OCI-LY7 (cell line): ENCODE results near the gene SERPINI1. TPM values are rescaled to one million over a fixed set of nuclear protein-coding genes. Genes with fewer than 3 reads are reported as not detected.

Source experiments
- BruUV-seq: library from RNA; stranded (reverse); fragments of 400-500 nt; replicated peaks from 2 replicates; lab custom pipeline; 2021; lab: Mats Ljungman, UMichigan
- CTCF ChIA-PET: fragments of 300-600 bp; sonication (Branson Sonifier 250); formaldehyde crosslinking; loops from one replicate; lab custom pipeline; 2022; ENCODE audit warnings: antibody characterized with exemption; ENCODE audit not compliant: unreplicated experiment; lab: Charles Lee
- POLR2A ChIA-PET: fragments of 300-600 bp; sonication (Branson Sonifier 250); formaldehyde crosslinking; loops from one replicate; lab custom pipeline; 2022; ENCODE audit warnings: antibody characterized with exemption; lab: Charles Lee
- DNase-seq: peaks from one replicate; pipeline ENCODE4 v3.0.0-alpha.2; 2015; ENCODE audit warnings: low spot score
- H2AFZ ChIP-seq: fragments of 200-600 bp; sonication (generic), shearing (Covaris generic); 2 replicates; pipeline ENCODE4 v1.6.1; 2014; ENCODE audit warnings: mild to moderate bottlenecking, antibody characterized with exemption, low read length, moderate library complexity
- H3K27ac ChIP-seq: fragments of 200-600 bp; sonication (generic); 2 replicates; pipeline ENCODE4 v1.5.1; 2014; ENCODE audit warnings: mixed run types, low read depth, mild to moderate bottlenecking, moderate library complexity, low read length, inconsistent platforms; ENCODE audit not compliant: poor library complexity, severe bottlenecking
- H3K36me3 ChIP-seq: fragments of 200-600 bp; sonication (generic); 2 replicates; pipeline ENCODE4 v1.6.1; 2014; ENCODE audit warnings: mild to moderate bottlenecking, antibody characterized with exemption, low read length, moderate library complexity, mixed read lengths; ENCODE audit not compliant: insufficient read depth
- H3K4me1 ChIP-seq: fragments of 200-600 bp; sonication (generic); 2 replicates; pipeline ENCODE4 v1.5.1; 2014; ENCODE audit warnings: mild to moderate bottlenecking, low read length; ENCODE audit not compliant: insufficient read depth, poor library complexity, severe bottlenecking
- H3K4me2 ChIP-seq: fragments of 200-600 bp; sonication (generic); 2 replicates; pipeline ENCODE4 v1.6.1; 2014; ENCODE audit warnings: mild to moderate bottlenecking, low read length
- H3K4me3 ChIP-seq: fragments of 200-600 bp; sonication (generic); 2 replicates; pipeline ENCODE4 v1.5.1; 2014; ENCODE audit warnings: mild to moderate bottlenecking, low read depth, low read length; ENCODE audit not compliant: poor library complexity, severe bottlenecking
- H3K79me2 ChIP-seq: fragments of 200-600 bp; sonication (generic); 2 replicates; pipeline ENCODE4 v1.6.1; 2016; ENCODE audit warnings: low read depth, mild to moderate bottlenecking, low read length, moderate library complexity, mixed read lengths; ENCODE audit not compliant: insufficient read depth
- H3K9me2 ChIP-seq: fragments of 200-600 bp; sonication (generic); 2 replicates; pipeline ENCODE4 v1.6.1; 2016; ENCODE audit warnings: mild to moderate bottlenecking, low read length, mixed read lengths; ENCODE audit not compliant: insufficient read depth
- H3K9me3 ChIP-seq: fragments of 200-600 bp; sonication (generic); 2 replicates; pipeline ENCODE4 v1.6.1; 2014; ENCODE audit warnings: mild to moderate bottlenecking, mixed run types, low read length, mixed read lengths
- H4K20me1 ChIP-seq: fragments of 200-600 bp; sonication (generic); 2 replicates; pipeline ENCODE4 v1.6.1; 2014; ENCODE audit warnings: mild to moderate bottlenecking, antibody characterized with exemption, low read length, moderate library complexity, mixed read lengths; ENCODE audit not compliant: insufficient read depth
- CTCF ChIP-seq: fragments of 200-600 bp; sonication (generic); conservative IDR thresholded peaks from 2 replicates; pipeline ENCODE4 v1.5.1; 2014; ENCODE audit warnings: mild to moderate bottlenecking, antibody characterized with exemption, low read length, moderate library complexity, mixed read lengths
- EZH2phosphoT487 ChIP-seq: fragments of 200-600 bp; sonication (generic); IDR thresholded peaks from 2 replicates; pipeline ENCODE4 v1.6.1; 2018; ENCODE audit warnings: low read depth, borderline replicate concordance, mild to moderate bottlenecking, mixed run types, antibody characterized with exemption, low read length, moderate library complexity, mixed read lengths
- intact Hi-C: fragments of 100-400 bp; cut with micrococcal nuclease; formaldehyde crosslinking; loops from one replicate; pipeline ENCODE4 v1.10.0; 2022; ENCODE audit not compliant: unreplicated experiment
- total RNA-seq, 2 experiments: library from RNA; depleted of rRNA in 1 of 2; stranded (reverse); fragments of >200 nt in 1 of 2; shearing (Covaris generic) in 1 of 2; gene quantifications; 2 replicates each; pipeline ENCODE4 v1.2.3, GENCODE V29; 2014 to 2022

Gene SERPINI1
- total RNA-seq, 2 experiments from 2014 or later = 9.0 to 12.9 TPM

- peak overlapping the region; percentile 96 for H3K4me3 ChIP-seq
- TF ChIP-seq CTCF = no peak
- no peak for TF ChIP-seq EZH2phosphoT487
- peaks cover 28% of the 10 kb centered on the region for H4K20me1 ChIP-seq
- peaks cover 87% of the 10 kb centered on the region for H3K79me2 ChIP-seq
- H2AFZ ChIP-seq = no peak overlapping the region
- peak overlapping the region; percentile 94 for H3K4me2 ChIP-seq
- peaks cover 54% of the 10 kb centered on the region for H3K4me1 ChIP-seq
- ChIA-PET POLR2A (interaction anchor here (0.6 to 4.3 kb wide), 10 partner anchors 8 to 82 kb away, joined by 3 to 40 read pairs (median 6); no protein-coding TSS in a partner anchor), CTCF (no interaction called here)
- no peaks in the 10 kb centered on the region for H3K9me3 ChIP-seq
- peaks cover 20% of the 10 kb centered on the region for H3K36me3 ChIP-seq
- intact Hi-C loops = loop anchor here (5.0 to 10.0 kb wide), 2 partner anchors 355 to 468 kb away; partner anchors contain the start of gene ZBBX
- DNase-seq = no peak
- H3K9me2 ChIP-seq = no peaks in the 10 kb centered on the region
- no TSS peak for BruUV-seq
- H3K27ac ChIP-seq = peak overlapping the region; percentile 93
Measured at GRCh38 chr3:167736997-167737396, 1.5 kb downstream of the SERPINI1 start.

GRCh38 chr3:167738037-167738436 is 2.5 kb downstream of the SERPINI1 start:
- Histone ChIP-seq H3K36me3 (peaks cover 16% of the 10 kb centered on the region), H3K27ac (no peak overlapping the region), H3K4me3 (peak overlapping the region; percentile 96), H2AFZ (no peak overlapping the region), H4K20me1 (peaks cover 17% of the 10 kb centered on the region), H3K79me2 (peaks cover 87% of the 10 kb centered on the region), H3K4me1 (peaks cover 44% of the 10 kb centered on the region), H3K4me2 (peak overlapping the region; percentile 94), H3K9me3 (no peaks in the 10 kb centered on the region), H3K9me2 (no peaks in the 10 kb centered on the region)
- no peak for DNase-seq
- TF ChIP-seq CTCF (no peak), EZH2phosphoT487 (no peak)
- ChIA-PET POLR2A (interaction anchor here (0.9 to 4.3 kb wide), 5 partner anchors 7 to 81 kb away, joined by 3 to 40 read pairs (median 6); no protein-coding TSS in a partner anchor), CTCF (no interaction called here)
- intact Hi-C loops = loop anchor here (5.0 to 10.0 kb wide), 2 partner anchors 356 to 467 kb away; partner anchors contain the start of gene ZBBX
- no TSS peak for BruUV-seq

- ChIA-PET POLR2A (interaction anchor here (0.6 to 3.8 kb wide), 5 partner anchors 11 to 335 kb away, joined by 3 to 38 read pairs (median 6); no protein-coding TSS in a partner anchor), CTCF (no interaction called here)
- no peak for DNase-seq
- Histone ChIP-seq H3K36me3 (peaks cover 28% of the 10 kb centered on the region), H2AFZ (no peak overlapping the region), H3K79me2 (peaks cover 87% of the 10 kb centered on the region), H4K20me1 (peaks cover 5% of the 10 kb centered on the region; the same call in 1 of the 2 replicates), H3K4me2 (peak overlapping the region; percentile 41), H3K4me1 (peaks cover 39% of the 10 kb centered on the region), H3K4me3 (no peak overlapping the region), H3K9me2 (no peaks in the 10 kb centered on the region), H3K27ac (no peak overlapping the region), H3K9me3 (peaks cover 7% of the 10 kb centered on the region; the same call in 1 of the 2 replicates)
- BruUV-seq = no TSS peak
- TF ChIP-seq EZH2phosphoT487 (no peak), CTCF (no peak)
- intact Hi-C loops = loop anchor here (5.0 to 10.0 kb wide), 2 partner anchors 357 to 466 kb away; partner anchors contain the start of gene ZBBX
Measured at GRCh38 chr3:167739190-167739810, 3.8 kb downstream of the SERPINI1 start.
